H1 (cell line): ENCODE results near the gene LZTFL1. TPM values are rescaled to one million over a fixed set of nuclear protein-coding genes. Genes with fewer than 3 reads are reported as not detected.

Experiments
- CTCF ChIA-PET: fragments of 300-600 bp; sonication (Branson Sonifier 250); formaldehyde crosslinking; loops from one replicate; lab custom pipeline; 2021; ENCODE audit not compliant: partially characterized antibody; lab: Charles Lee
- POLR2A ChIA-PET: fragments of 300-600 bp; sonication (Branson Sonifier 250); formaldehyde crosslinking; loops from one replicate; lab custom pipeline; 2021; ENCODE audit warnings: inconsistent platforms; ENCODE audit not compliant: partially characterized antibody; lab: Charles Lee
- DNase-seq, 2 experiments: peaks; one replicate each; pipeline versions ENCODE4 v3.0.0 to v3.0.0-alpha.2; 2010 to 2022; ENCODE audit warnings: low spot score in 2 of 2, low read depth in 1 of 2, mixed read lengths in 1 of 2
- FAIRE-seq: peaks from 2 replicates; lab custom pipeline; 2011; peaks lifted over from hg19 to GRCh38; lab: Jason Lieb, UNC
- H2AFZ ChIP-seq: 2 replicates; pipeline ENCODE4 v1.8.1; 2012; ENCODE audit warnings: low read length, inconsistent platforms
- H2AK5ac ChIP-seq: 2 replicates; pipeline ENCODE4 v1.6.1; 2013; ENCODE audit warnings: low read depth, low read length
- H2BK120ac ChIP-seq: replicated peaks from 2 replicates; pipeline ENCODE3; 2013; ENCODE audit warnings: low read depth, low read length, inconsistent platforms
- H2BK12ac ChIP-seq: 2 replicates; pipeline ENCODE4 v1.6.1; 2013; ENCODE audit warnings: low read depth, low read length
- H2BK15ac ChIP-seq: 2 replicates; pipeline ENCODE4 v1.6.1; 2013; ENCODE audit warnings: low read length
- H2BK20ac ChIP-seq: 2 replicates; pipeline ENCODE4 v1.6.1; 2013; ENCODE audit warnings: low read length
- H2BK5ac ChIP-seq: 2 replicates; pipeline ENCODE4 v1.6.1; 2013; ENCODE audit warnings: low read depth, low read length
- H3K14ac ChIP-seq: 2 replicates; pipeline ENCODE4 v1.6.1; 2013; ENCODE audit warnings: inconsistent platforms; ENCODE audit not compliant: insufficient read length
- H3K18ac ChIP-seq: 2 replicates; pipeline ENCODE4 v1.6.1; 2013; ENCODE audit warnings: low read length; ENCODE audit errors: extremely low read depth
- H3K23ac ChIP-seq: 2 replicates; pipeline ENCODE4 v1.6.1; 2013; ENCODE audit warnings: inconsistent platforms; ENCODE audit not compliant: insufficient read length
- H3K23me2 ChIP-seq: 2 replicates; pipeline ENCODE4 v1.6.1; 2013; ENCODE audit warnings: low read depth, low read length
- H3K27ac ChIP-seq: 2 replicates; pipeline ENCODE4 v1.6.1; 2011; ENCODE audit warnings: low read depth, low read length, inconsistent platforms
- H3K27me3 ChIP-seq, 4 experiments: replicated peaks in 1 of 4; 1 replicate in 1 of 4; 2 replicates in 3 of 4; pipeline versions ENCODE4 v1.6.1 to v1.8.1; 2011 to 2013; ENCODE audit warnings: low read length in 3 of 4, mild to moderate bottlenecking in 3 of 4, inconsistent platforms in 2 of 4, mixed read lengths in 2 of 4, moderate library complexity in 1 of 4; ENCODE audit not compliant: control insufficient read depth in 3 of 4, insufficient read depth in 3 of 4; ENCODE audit errors: extremely low read depth in 1 of 4
- H3K36me3 ChIP-seq, 4 experiments: 2 replicates each; pipeline versions ENCODE4 v1.6.1 to v1.8.1; 2011 to 2013; ENCODE audit warnings: mild to moderate bottlenecking in 4 of 4, low read length in 3 of 4, moderate library complexity in 2 of 4, control low read depth in 1 of 4, inconsistent platforms in 1 of 4; ENCODE audit not compliant: insufficient read depth in 4 of 4, control insufficient read depth in 2 of 4
- H3K4ac ChIP-seq: replicated peaks from 2 replicates; pipeline ENCODE3; 2013; ENCODE audit warnings: low read length, low read depth, mixed read lengths, inconsistent platforms; ENCODE audit not compliant: insufficient read length
- H3K4me1 ChIP-seq, 4 experiments: replicated peaks in 1 of 4; 1 replicate in 1 of 4; 2 replicates in 3 of 4; pipeline versions ENCODE4 v1.6.1 to v1.8.1; 2011 to 2013; ENCODE audit warnings: low read length in 3 of 4, inconsistent platforms in 2 of 4, mixed read lengths in 1 of 4; ENCODE audit not compliant: insufficient read depth in 4 of 4, control insufficient read depth in 3 of 4
- H3K4me2 ChIP-seq, 2 experiments: 2 replicates each; pipeline versions ENCODE4 v1.6.1 to v1.8.1; 2011 to 2013; ENCODE audit warnings: low read depth in 2 of 2, low read length in 2 of 2, control low read depth in 1 of 2, inconsistent platforms in 1 of 2, mild to moderate bottlenecking in 1 of 2; ENCODE audit not compliant: insufficient read depth in 1 of 2
- H3K4me3 ChIP-seq, 4 experiments: fragments of 200-600, 300-600 bp in 1 of 4; sonication (generic), shearing (Covaris generic), sonication (Bioruptor Twin) in 1 of 4; 2 replicates each; pipeline versions ENCODE4 v1.5.1 to v1.8.1; 2011 to 2016; ENCODE audit warnings: low read length in 4 of 4, low read depth in 3 of 4, control low read depth in 2 of 4, inconsistent platforms in 2 of 4, mild to moderate bottlenecking in 2 of 4, mixed read lengths in 1 of 4, moderate library complexity in 1 of 4; ENCODE audit not compliant: insufficient read depth in 2 of 4; ENCODE audit errors: extremely low read depth in 1 of 4
- H3K56ac ChIP-seq: replicated peaks from 2 replicates; pipeline ENCODE3; 2013; ENCODE audit warnings: low read depth, mild to moderate bottlenecking, mixed read lengths, low read length, inconsistent platforms; ENCODE audit not compliant: insufficient read length
- H3K79me1 ChIP-seq: 2 replicates; pipeline ENCODE4 v1.6.1; 2013; ENCODE audit warnings: low read depth, low read length, control low read depth
- H3K79me2 ChIP-seq, 2 experiments: 2 replicates each; pipeline versions ENCODE4 v1.6.1 to v1.8.1; 2012 to 2013; ENCODE audit warnings: low read length in 2 of 2, mild to moderate bottlenecking in 2 of 2, inconsistent platforms in 1 of 2; ENCODE audit not compliant: insufficient read depth in 2 of 2, control insufficient read depth in 1 of 2
- H3K9ac ChIP-seq, 4 experiments: replicated peaks in 1 of 4; 1 replicate in 1 of 4; 2 replicates in 3 of 4; pipeline versions ENCODE4 v1.6.1 to v1.8.1; 2011 to 2013; ENCODE audit warnings: low read depth in 3 of 4, low read length in 3 of 4, control low read depth in 2 of 4, mild to moderate bottlenecking in 2 of 4, moderate library complexity in 2 of 4, inconsistent platforms in 1 of 4; ENCODE audit errors: extremely low read depth in 1 of 4
- H3K9me3 ChIP-seq, 2 experiments: 2 replicates each; pipeline versions ENCODE4 v1.6.1 to v1.8.1; 2012 to 2013; ENCODE audit warnings: mild to moderate bottlenecking in 2 of 2, moderate library complexity in 2 of 2, control low read depth in 1 of 2, inconsistent platforms in 1 of 2, low read depth in 1 of 2, low read length in 1 of 2, mixed read lengths in 1 of 2; ENCODE audit not compliant: insufficient read depth in 2 of 2
- H4K20me1 ChIP-seq, 2 experiments: replicated peaks in 1 of 2; 2 replicates each; pipeline versions ENCODE3 to v1.8.1; 2011 to 2013; ENCODE audit warnings: inconsistent platforms in 2 of 2, low read length in 2 of 2, mild to moderate bottlenecking in 1 of 2; ENCODE audit not compliant: insufficient read depth in 2 of 2, control insufficient read depth in 1 of 2
- H4K5ac ChIP-seq: 2 replicates; pipeline ENCODE4 v1.6.1; 2013; ENCODE audit warnings: low read length, low read depth, mixed read lengths, inconsistent platforms; ENCODE audit not compliant: insufficient read length
- H4K8ac ChIP-seq: 2 replicates; pipeline ENCODE4 v1.8.0; 2013; ENCODE audit warnings: mild to moderate bottlenecking, moderate library complexity, low read length, inconsistent platforms; ENCODE audit not compliant: insufficient read depth; ENCODE audit errors: extremely low read depth
- H4K91ac ChIP-seq: replicated peaks from 2 replicates; pipeline ENCODE3; 2013; ENCODE audit warnings: low read length, mixed read lengths, inconsistent platforms; ENCODE audit not compliant: insufficient read length
- CHD2 ChIP-seq: IDR thresholded peaks from 2 replicates; pipeline ENCODE4 v1.6.1; 2012; ENCODE audit warnings: low read length, improper control_type of control experiment
- EP300 ChIP-seq, 2 experiments: IDR thresholded peaks; 1 replicate in 1 of 2; 2 replicates in 1 of 2; pipeline ENCODE4 v1.6.1; 2011 to 2012; ENCODE audit warnings: low read depth in 2 of 2, low read length in 2 of 2, mild to moderate bottlenecking in 2 of 2, borderline replicate concordance in 1 of 2, inconsistent platforms in 1 of 2, moderate library complexity in 1 of 2
- GABPA ChIP-seq: IDR thresholded peaks from 2 replicates; pipeline ENCODE4 v1.6.1; 2011; ENCODE audit warnings: mild to moderate bottlenecking, low read length, moderate library complexity, borderline replicate concordance; ENCODE audit not compliant: insufficient read depth
- HDAC6 ChIP-seq: IDR thresholded peaks from one replicate; pipeline ENCODE4 v1.7.1; 2012; ENCODE audit warnings: low read depth, mild to moderate bottlenecking, inconsistent platforms, low read length, moderate library complexity
- MAFK ChIP-seq: IDR thresholded peaks from 2 replicates; pipeline ENCODE4 v1.6.1; 2012; ENCODE audit warnings: low read depth, mild to moderate bottlenecking, improper control_type of control experiment, low read length
- RBBP5 ChIP-seq: IDR thresholded peaks from 2 replicates; pipeline ENCODE4 v1.7.1; 2012; ENCODE audit warnings: low read depth, mild to moderate bottlenecking, inconsistent platforms, low read length, moderate library complexity, borderline replicate concordance
- TEAD4 ChIP-seq: IDR thresholded peaks from 2 replicates; pipeline ENCODE4 v1.6.1; 2012; ENCODE audit warnings: low read depth, low read length, inconsistent platforms, mixed read lengths
- WGBS, 2 experiments: shearing (Covaris generic) in 1 of 2; methylation state at CpG; one replicate each; pipeline versions ENCODE4 v1.1.6 to v1.1.7; 2013 to 2015; ENCODE audit warnings: low lambda C conversion rate in 2 of 2, mixed read lengths in 2 of 2, inconsistent platforms in 1 of 2, low coverage in 1 of 2, missing lambda C conversion rate in 1 of 2; ENCODE audit not compliant: insufficient replicate concordance in 2 of 2, insufficient coverage in 1 of 2, insufficient read length in 1 of 2; ENCODE audit errors: extremely low coverage in 1 of 2, missing lambda C conversion rate in 1 of 2; 5-methylcytosine and 5-hydroxymethylcytosine counted together
- polyA plus RNA-seq, 7 experiments: library from polyadenylated mRNA; depleted of rRNA in 3 of 7; stranded (reverse) in 5 of 7; unstranded in 2 of 7; fragments of >200 nt in 5 of 7; fragments of 200-250 nt in 2 of 7; gene quantifications; 1 replicate in 5 of 7; 2 replicates in 1 of 7; 4 replicates in 1 of 7; pipeline versions ENCODE4 v1.2.1 to v1.2.3, GENCODE V29; 2011 to 2013; ENCODE audit warnings: missing spikeins in 2 of 7, mixed read lengths in 2 of 7
- total RNA-seq: library from RNA; stranded (reverse); fragmentation: NEBNext Ultra II Directional; extraction: Animal tissue kit (Norgen Biotek cat#: 25700); gene quantifications from 2 replicates; pipeline ENCODE4 v1.2.1, GENCODE V29; 2021

LZTFL1 gene
- total and polyA plus RNA-seq, 2 of the 8 experiments (the other 6 are each of a cell fraction or from before 2014, with no cell fraction given), result 8.7 to 11.5 TPM

DNA sequence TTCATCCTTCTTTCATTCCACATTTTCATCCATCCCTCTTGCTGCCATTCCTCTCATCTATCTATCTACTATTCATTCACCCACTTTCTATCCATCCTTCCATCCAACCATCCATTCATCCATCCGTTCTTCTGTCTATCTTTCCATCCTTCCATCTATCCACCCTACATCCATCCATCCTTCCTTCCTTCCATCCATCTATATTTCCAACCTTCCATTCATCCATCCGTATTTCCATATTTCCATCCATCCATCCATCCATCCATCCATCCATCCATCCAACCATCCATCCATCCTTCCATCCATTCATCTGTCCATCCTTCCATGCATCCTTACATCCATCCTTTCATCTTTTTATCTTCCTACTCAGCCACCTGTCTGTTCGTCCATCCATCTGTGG, 59.5 kb downstream of the LZTFL1 start:
- peak overlapping the region; percentile 17 for H3K56ac ChIP-seq
- H4K8ac ChIP-seq, result no peak overlapping the region
- TF ChIP-seq CHD2 (no peak), TEAD4 (no peak), EP300 (IDR thresholded peaks at IDR 0.05; ENCODE audit: borderline replicate concordance in 1 of 2, low read depth in 2 of 2, low read length in 2 of 2) (no peak), RBBP5 (no peak), MAFK (no peak), GABPA (no peak), HDAC6 (no peak)
- H4K5ac ChIP-seq, result no peak overlapping the region
- H2BK15ac ChIP-seq, result no peak overlapping the region
- no peaks in the 10 kb centered on the region for H3K79me2 ChIP-seq
- H3K23ac ChIP-seq, result no peak overlapping the region
- no peak overlapping the region for H2BK5ac ChIP-seq
- H3K18ac ChIP-seq, result no peak overlapping the region
- H3K4me1 ChIP-seq, result peaks cover 0 to 2% (median 0%) of the 10 kb centered on the region in 4 experiments; a peak in 1 of 7 replicates
- no peak overlapping the region for H3K9ac ChIP-seq
- H2BK12ac ChIP-seq, result no peak overlapping the region
- no peaks in the 10 kb centered on the region for H3K9me3 ChIP-seq
- H3K36me3 ChIP-seq, result no peaks in the 10 kb centered on the region
- no peak overlapping the region for H2BK120ac ChIP-seq
- POLR2A ChIA-PET, result no interaction called here
- H3K4me2 ChIP-seq, result no peak overlapping the region
- H2AK5ac ChIP-seq, result no peak overlapping the region
- H3K27ac ChIP-seq, result no peak overlapping the region
- no peak overlapping the region for H3K14ac ChIP-seq
- no peaks in the 10 kb centered on the region for H3K27me3 ChIP-seq
- H3K4me3 ChIP-seq, result no peak overlapping the region
- no peak for DNase-seq
- H4K20me1 ChIP-seq, result no peaks in the 10 kb centered on the region
- H3K4ac ChIP-seq, result no peak overlapping the region
- peaks cover 5% of the 10 kb centered on the region; the same call in 1 of the 2 replicates for H3K23me2 ChIP-seq
- no peaks in the 10 kb centered on the region for H3K79me1 ChIP-seq
- H2AFZ ChIP-seq, result no peak overlapping the region
- CTCF ChIA-PET, result interaction anchor here (0.8 to 1.9 kb wide), 3 partner anchors 16 to 146 kb away, joined by 4 to 5 read pairs (median 4); no protein-coding TSS in a partner anchor
- no peak overlapping the region for H2BK20ac ChIP-seq
- 81 to 100% methylated on average over 2 to 3 of the region's 3 CpGs for WGBS, 2 experiments
- no peak for FAIRE-seq
- no peak overlapping the region for H4K91ac ChIP-seq
